ENCODE measurements around the gene SH2D4B.

The SH2D4B gene

GRCh38 chr10:80537736-80538480 is at the start of gene SH2D4B:
Gene SH2D4B (plus strand): TSS chr10:80537902. CDS start chr10:80538332, 430 bp downstream.
- DNase-seq (ENCODE audit: low spot score), result no peak

GRCh38 chr10:80488539-80489066 is 49.1 kb upstream of the SH2D4B start:
- no peak for DNase-seq (ENCODE audit: low spot score)

- no peak for DNase-seq (ENCODE audit: low spot score)
Measured at GRCh38 chr10:80489371-80490112, 48.2 kb upstream of the SH2D4B start.

- no peak for DNase-seq (ENCODE audit: low spot score)
Measured at GRCh38 chr10:80491251-80492102, 46.2 kb upstream of the SH2D4B start.

GRCh38 chr10:80492848-80493521 is 44.7 kb upstream of the SH2D4B start:
- DNase-seq (ENCODE audit: low spot score), result no peak

GRCh38 chr10:80493522-80494051 is 44.1 kb upstream of the SH2D4B start:
- peak; percentile 72 for DNase-seq (ENCODE audit: low spot score)

GRCh38 chr10:80496555-80497172 is 41.0 kb upstream of the SH2D4B start:
- no peak for DNase-seq (ENCODE audit: low spot score)

GRCh38 chr10:80497187-80498077 is 40.3 kb upstream of the SH2D4B start:
- DNase-seq (ENCODE audit: low spot score), result no peak

- no peak for DNase-seq (ENCODE audit: low spot score)
Measured at GRCh38 chr10:80498078-80498832, 39.4 kb upstream of the SH2D4B start.

DNA sequence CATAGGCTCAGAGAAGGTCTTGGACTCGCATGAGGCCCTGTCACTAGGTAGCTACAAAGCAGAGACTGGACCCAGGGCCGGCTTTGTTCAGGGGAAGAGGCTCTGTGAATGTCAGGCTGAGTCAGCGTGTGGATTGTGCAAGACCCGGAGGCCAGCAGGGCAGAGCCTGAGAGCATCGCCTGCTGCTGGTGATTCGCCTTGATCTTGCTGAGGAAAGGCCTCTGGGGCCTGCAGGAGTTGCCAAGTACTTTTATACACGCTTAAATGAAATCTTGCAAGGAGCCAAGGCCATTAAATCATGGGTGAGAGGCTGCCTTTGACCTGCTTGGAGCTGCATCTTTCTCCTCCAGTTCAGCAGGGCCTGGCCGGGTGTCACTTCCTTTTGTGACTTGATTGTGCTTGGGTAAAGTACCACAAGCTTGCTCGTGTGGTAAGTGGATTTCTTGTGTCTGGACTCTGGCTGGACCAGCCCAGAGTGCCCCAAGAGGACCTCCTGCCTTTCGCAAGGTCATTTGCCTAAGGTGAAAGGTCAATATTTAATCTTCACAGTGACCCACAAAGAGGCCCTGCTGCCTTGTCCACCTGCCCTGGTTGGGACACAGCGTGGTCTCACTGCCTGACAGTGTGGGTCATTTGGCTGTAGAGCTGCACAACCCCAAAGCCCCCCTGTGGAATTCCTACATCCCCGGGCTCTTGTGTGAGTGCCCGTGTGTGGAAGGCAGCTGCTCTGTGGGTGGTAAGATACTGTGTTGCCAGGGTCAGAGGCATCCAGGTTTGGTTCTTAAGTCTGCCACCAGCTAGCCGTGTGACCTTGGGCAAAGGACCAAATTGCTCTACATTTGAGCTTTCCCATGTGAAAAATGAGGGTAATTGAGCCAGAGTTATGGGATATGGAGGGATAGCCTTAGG is 38.6 kb upstream of the SH2D4B start:
- DNase-seq (ENCODE audit: low spot score), result peak; percentile 93

DNA sequence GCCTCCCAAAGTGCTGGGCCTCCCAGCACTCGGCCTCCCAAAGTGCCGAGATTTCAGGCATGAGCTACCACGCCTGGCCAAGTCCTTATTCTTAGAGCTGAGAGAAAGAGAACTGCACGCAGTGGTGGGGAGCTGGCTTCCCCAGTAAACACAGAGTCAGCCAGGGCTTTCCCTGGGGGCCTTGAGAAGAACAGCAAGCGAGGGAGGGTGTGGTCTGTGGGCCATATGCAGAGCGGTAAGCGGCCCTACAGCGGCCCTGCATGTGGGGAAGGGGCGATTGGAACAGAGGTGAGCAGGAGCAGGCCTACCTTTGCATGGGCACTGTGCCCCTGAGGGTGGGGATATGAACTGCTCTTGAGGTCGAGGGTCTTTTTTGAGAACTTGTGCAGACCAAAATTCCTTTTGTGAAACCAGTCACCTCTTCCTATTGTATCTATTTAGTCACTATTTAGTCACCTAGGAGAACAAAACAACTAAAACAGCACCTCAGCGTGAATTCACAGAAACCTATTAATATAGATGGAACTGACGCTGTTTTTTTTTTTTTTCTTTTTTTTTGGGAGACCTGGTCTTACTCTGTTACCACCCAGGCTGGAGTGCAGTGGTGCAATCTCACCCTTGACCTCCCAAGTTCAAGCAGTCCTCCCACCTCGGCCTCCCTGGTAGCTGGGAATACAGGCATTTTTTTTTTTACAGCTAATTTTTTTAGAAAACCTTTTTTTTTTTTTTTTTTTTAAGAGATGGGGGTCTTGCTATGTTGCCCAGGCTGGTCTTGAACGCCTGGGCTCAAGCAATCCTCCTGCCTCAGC is 36.9 kb upstream of the SH2D4B start:
- no peak for DNase-seq (ENCODE audit: low spot score)

DNA sequence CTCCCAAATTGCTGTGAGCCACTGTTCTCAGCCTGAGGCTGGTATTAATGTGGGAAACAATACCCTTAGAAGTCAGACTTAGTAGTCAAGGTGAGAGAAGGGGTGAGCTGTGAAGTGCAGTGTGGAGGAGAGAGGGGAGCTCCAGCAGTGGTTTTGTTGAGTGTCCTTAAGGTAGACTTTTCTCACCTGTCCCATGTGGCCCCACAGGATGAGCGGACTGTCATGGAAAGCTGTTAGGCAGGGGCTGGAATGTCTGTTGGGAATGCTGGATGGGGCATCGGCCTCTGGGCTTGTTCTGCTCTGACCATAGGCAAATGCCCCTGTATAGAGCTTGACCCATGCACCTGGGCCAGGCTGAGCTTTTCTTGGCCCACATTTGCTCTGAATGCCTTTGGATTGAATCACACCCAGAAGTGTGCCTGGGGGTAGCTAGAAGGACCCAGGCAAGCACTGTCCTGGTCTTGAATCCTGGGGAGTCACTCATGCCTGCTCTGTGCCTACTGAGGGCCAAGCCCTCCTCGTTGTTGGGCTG is 36.3 kb upstream of the SH2D4B start:
- no peak for DNase-seq (ENCODE audit: low spot score)

- DNase-seq (ENCODE audit: low spot score), result peak; percentile 59
Measured at GRCh38 chr10:80501913-80502521, 35.7 kb upstream of the SH2D4B start.

- DNase-seq (ENCODE audit: low spot score), result no peak
Measured at GRCh38 chr10:80502621-80503583, 34.8 kb upstream of the SH2D4B start.

GRCh38 chr10:80503584-80504157 is 34.0 kb upstream of the SH2D4B start:
- DNase-seq (ENCODE audit: low spot score), result no peak

All from hepatic stellate cell (primary cell).